H9 (cell line): ENCODE data around the gene DACH1. TPM values are rescaled to one million over a fixed set of nuclear protein-coding genes. Genes with fewer than 3 reads are reported as not detected.
A peak's percentile ranks its signal among the peaks of the same experiment; 100 is the strongest.

Experiments
- DNase-seq: peaks from one replicate; pipeline ENCODE4 v3.0.0-alpha.2; 2017
- H2AFZ ChIP-seq: one replicate; pipeline ENCODE4 v1.6.1; 2013; ENCODE audit warnings: mild to moderate bottlenecking, low read length, control low read depth, moderate library complexity
- H2AK5ac ChIP-seq: 2 replicates; pipeline ENCODE4 v1.6.1; 2013; ENCODE audit warnings: low read length, control low read depth, mixed read lengths; ENCODE audit not compliant: insufficient read length
- H2BK120ac ChIP-seq: one replicate; pipeline ENCODE4 v1.6.1; 2013; ENCODE audit warnings: low read depth, mild to moderate bottlenecking, low read length, control low read depth, inconsistent platforms; ENCODE audit not compliant: poor library complexity, severe bottlenecking
- H2BK12ac ChIP-seq: 2 replicates; pipeline ENCODE4 v1.6.1; 2013; ENCODE audit warnings: low read length, control low read depth, mixed read lengths, low read depth; ENCODE audit not compliant: insufficient read length
- H2BK15ac ChIP-seq: 2 replicates; pipeline ENCODE4 v1.6.1; 2013; ENCODE audit warnings: low read depth, low read length, control low read depth
- H2BK20ac ChIP-seq: one replicate; pipeline ENCODE4 v1.6.1; 2013; ENCODE audit warnings: low read depth, mild to moderate bottlenecking, low read length, control low read depth, inconsistent platforms; ENCODE audit not compliant: poor library complexity, severe bottlenecking
- H2BK5ac ChIP-seq: 2 replicates; pipeline ENCODE4 v1.6.1; 2013; ENCODE audit warnings: low read length, control low read depth, mixed read lengths; ENCODE audit not compliant: insufficient read length
- H3K14ac ChIP-seq: 2 replicates; pipeline ENCODE4 v1.6.1; 2013; ENCODE audit warnings: low read length, control low read depth; ENCODE audit not compliant: insufficient read depth
- H3K18ac ChIP-seq: 2 replicates; pipeline ENCODE4 v1.6.1; 2013; ENCODE audit warnings: low read depth, mild to moderate bottlenecking, mixed read lengths, low read length, control low read depth; ENCODE audit not compliant: insufficient read length
- H3K23ac ChIP-seq: 2 replicates; pipeline ENCODE4 v1.6.1; 2013; ENCODE audit warnings: low read length, control low read depth, mixed read lengths, low read depth; ENCODE audit not compliant: insufficient read length
- H3K23me2 ChIP-seq: 2 replicates; pipeline ENCODE4 v1.6.1; 2013; ENCODE audit warnings: low read depth, mild to moderate bottlenecking, mixed read lengths, low read length, control low read depth; ENCODE audit not compliant: insufficient read length, poor library complexity, severe bottlenecking
- H3K27ac ChIP-seq: 2 replicates; pipeline ENCODE4 v1.5.1; 2013; ENCODE audit warnings: low read length, control low read depth, mixed read lengths, low read depth; ENCODE audit not compliant: insufficient read length
- H3K27me3 ChIP-seq: 2 replicates; pipeline ENCODE4 v1.6.1; 2013; ENCODE audit warnings: low read length, control low read depth, inconsistent platforms; ENCODE audit not compliant: insufficient read depth
- H3K4ac ChIP-seq: 2 replicates; pipeline ENCODE4 v1.6.1; 2013; ENCODE audit warnings: low read depth, mild to moderate bottlenecking, control low read depth, inconsistent platforms, low read length, moderate library complexity
- H3K4me1 ChIP-seq: 2 replicates; pipeline ENCODE4 v1.6.1; 2013; ENCODE audit warnings: low read length, control low read depth, inconsistent platforms; ENCODE audit not compliant: insufficient read depth
- H3K4me2 ChIP-seq: 2 replicates; pipeline ENCODE4 v1.6.1; 2013; ENCODE audit warnings: low read length, control low read depth, mixed read lengths; ENCODE audit not compliant: insufficient read length, insufficient read depth
- H3K56ac ChIP-seq: 2 replicates; pipeline ENCODE4 v1.6.1; 2013; ENCODE audit warnings: low read depth, mild to moderate bottlenecking, mixed read lengths, low read length, control low read depth; ENCODE audit not compliant: insufficient read length
- H3K79me1 ChIP-seq: 2 replicates; pipeline ENCODE4 v1.6.1; 2013; ENCODE audit warnings: low read depth, mild to moderate bottlenecking, moderate library complexity, low read length, control low read depth, inconsistent platforms; ENCODE audit not compliant: insufficient read depth, poor library complexity, severe bottlenecking
- H3K79me2 ChIP-seq: 2 replicates; pipeline ENCODE4 v1.6.1; 2013; ENCODE audit warnings: low read length, control low read depth, inconsistent platforms; ENCODE audit not compliant: insufficient read depth
- H3K9ac ChIP-seq: 2 replicates; pipeline ENCODE4 v1.6.1; 2013; ENCODE audit warnings: low read length, control low read depth, mixed read lengths; ENCODE audit not compliant: insufficient read length; ENCODE audit errors: extremely low read depth
- H3K9me3 ChIP-seq: one replicate; pipeline ENCODE4 v1.6.1; 2013; ENCODE audit warnings: low read depth, low read length, inconsistent platforms; ENCODE audit not compliant: control insufficient read depth
- H3T11ph ChIP-seq: one replicate; pipeline ENCODE4 v1.6.1; 2013; ENCODE audit warnings: mild to moderate bottlenecking, low read length, control low read depth, inconsistent platforms
- H4K20me1 ChIP-seq: one replicate; pipeline ENCODE4 v1.6.1; 2013; ENCODE audit not compliant: control insufficient read depth, insufficient read length, insufficient read depth
- H4K5ac ChIP-seq: 2 replicates; pipeline ENCODE4 v1.6.1; 2013; ENCODE audit warnings: low read depth, mild to moderate bottlenecking, mixed read lengths, low read length, control low read depth; ENCODE audit not compliant: insufficient read length
- H4K8ac ChIP-seq: replicated peaks from 2 replicates; pipeline ENCODE4 v1.6.1; 2013; ENCODE audit warnings: low read length, control low read depth, mixed read lengths, low read depth; ENCODE audit not compliant: insufficient read length
- H4K91ac ChIP-seq: 2 replicates; pipeline ENCODE4 v1.6.1; 2013; ENCODE audit warnings: low read depth, mild to moderate bottlenecking, moderate library complexity, mixed read lengths, low read length, control low read depth; ENCODE audit not compliant: insufficient read length
- H3K27ac Mint-ChIP-seq, 3 experiments: 2 replicates in 2 of 3; 3 replicates in 1 of 3; pipeline ENCODE4 v1.8.0; 2020 to 2021; ENCODE audit warnings: mixed read lengths in 3 of 3, mild to moderate bottlenecking in 1 of 3, moderate library complexity in 1 of 3
- H3K27me3 Mint-ChIP-seq: 2 replicates; pipeline ENCODE4 v1.8.0; 2021; ENCODE audit warnings: low read depth, mild to moderate bottlenecking, moderate library complexity, mixed read lengths
- H3K36me3 Mint-ChIP-seq, 3 experiments: 2 replicates in 2 of 3; 3 replicates in 1 of 3; pipeline ENCODE4 v1.8.0; 2020 to 2021; ENCODE audit warnings: low read depth in 3 of 3, mixed read lengths in 3 of 3; ENCODE audit not compliant: insufficient read depth in 1 of 3
- H3K4me1 Mint-ChIP-seq, 2 experiments: 2 replicates each; pipeline ENCODE4 v1.8.0; 2020; ENCODE audit warnings: mixed read lengths in 2 of 2
- H3K4me3 Mint-ChIP-seq, 2 experiments: 2 replicates in 1 of 2; 3 replicates in 1 of 2; pipeline ENCODE4 v1.8.0; 2020 to 2021; ENCODE audit warnings: mild to moderate bottlenecking in 2 of 2, mixed read lengths in 2 of 2, moderate library complexity in 1 of 2
- H3K9me3 Mint-ChIP-seq, 2 experiments: 2 replicates in 1 of 2; 3 replicates in 1 of 2; pipeline ENCODE4 v1.8.0; 2020; ENCODE audit warnings: mild to moderate bottlenecking in 2 of 2, mixed read lengths in 2 of 2, moderate library complexity in 1 of 2
- WGBS: extraction: QIAGEN DNeasy Blood & Tissue Kit; methylation state at CpG from one replicate; pipeline ENCODE4 v1.1.7; 2013; ENCODE audit warnings: missing lambda C conversion rate, low lambda C conversion rate, mixed read lengths; ENCODE audit not compliant: insufficient read length; ENCODE audit errors: extremely low coverage; 5-methylcytosine and 5-hydroxymethylcytosine counted together
- total RNA-seq: library from RNA; stranded (reverse); gene quantifications from 2 replicates; pipeline ENCODE4 v1.2.1, GENCODE V29; 2021
- TF ChIP-seq, protein P1 (sequence below): fragments of 200-600 bp; sonication (generic); conservative IDR thresholded peaks from 3 replicates; pipeline ENCODE4 v1.8.0; 2021; ENCODE audit warnings: antibody characterized with exemption, mild to moderate bottlenecking

DACH1 gene
- total RNA-seq, 1 experiment from 2014 or later = not detected

DNA sequence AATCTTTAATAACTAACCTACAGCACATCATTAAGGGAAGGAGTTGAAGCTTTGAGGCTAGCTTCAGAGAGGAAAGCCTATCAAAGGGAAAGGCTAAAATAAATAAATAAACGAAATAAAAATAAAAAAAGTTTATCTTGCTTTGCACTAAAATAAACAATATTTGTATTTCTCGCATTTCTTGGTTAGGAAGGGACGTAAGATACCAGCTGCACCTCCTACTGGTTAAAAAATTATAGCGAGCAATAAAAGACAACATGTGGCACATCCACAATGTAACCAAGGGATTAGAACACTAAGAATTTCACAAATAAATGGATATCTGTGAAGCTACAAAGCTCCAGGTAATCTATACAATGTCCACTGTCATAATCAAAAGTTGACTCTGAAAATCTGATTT is 194.5 kb downstream of the DACH1 start:
- no peaks in the 10 kb centered on the region; a peak in 1 of 7 replicates for H3K36me3 Mint-ChIP-seq
- Histone ChIP-seq H4K8ac (no peak overlapping the region), H3K14ac (no peak overlapping the region), H3K27me3 (no peaks in the 10 kb centered on the region), H4K20me1 (no peaks in the 10 kb centered on the region), H2BK20ac (no peak overlapping the region), H2AK5ac (no peak overlapping the region), H3K9ac (no peak overlapping the region), H4K5ac (no peak overlapping the region), H3K4me2 (no peak overlapping the region), H2BK120ac (no peak overlapping the region), H3K23ac (no peak overlapping the region), H2BK15ac (no peak overlapping the region), H3K79me1 (no peaks in the 10 kb centered on the region), H3K23me2 (no peaks in the 10 kb centered on the region), H2BK5ac (no peak overlapping the region), H3K9me3 (no peaks in the 10 kb centered on the region), H4K91ac (no peak overlapping the region), H3K18ac (no peak overlapping the region), H3K4ac (no peak overlapping the region), H3K56ac (no peak overlapping the region), H3T11ph (no peak overlapping the region), H3K79me2 (no peaks in the 10 kb centered on the region), H2AFZ (no peak overlapping the region), H2BK12ac (no peak overlapping the region), H3K4me1 (no peaks in the 10 kb centered on the region), H3K27ac (no peak overlapping the region)
- no peaks in the 10 kb centered on the region for H3K4me1 Mint-ChIP-seq
- H3K27me3 Mint-ChIP-seq = no peaks in the 10 kb centered on the region
- WGBS = no CpG with 5 or more reads among the region's 4 CpGs
- peaks cover 5 to 7% of the 10 kb centered on the region in 2 experiments; a peak in 3 of 5 replicates for H3K9me3 Mint-ChIP-seq
- TF ChIP-seq, protein P1, sequence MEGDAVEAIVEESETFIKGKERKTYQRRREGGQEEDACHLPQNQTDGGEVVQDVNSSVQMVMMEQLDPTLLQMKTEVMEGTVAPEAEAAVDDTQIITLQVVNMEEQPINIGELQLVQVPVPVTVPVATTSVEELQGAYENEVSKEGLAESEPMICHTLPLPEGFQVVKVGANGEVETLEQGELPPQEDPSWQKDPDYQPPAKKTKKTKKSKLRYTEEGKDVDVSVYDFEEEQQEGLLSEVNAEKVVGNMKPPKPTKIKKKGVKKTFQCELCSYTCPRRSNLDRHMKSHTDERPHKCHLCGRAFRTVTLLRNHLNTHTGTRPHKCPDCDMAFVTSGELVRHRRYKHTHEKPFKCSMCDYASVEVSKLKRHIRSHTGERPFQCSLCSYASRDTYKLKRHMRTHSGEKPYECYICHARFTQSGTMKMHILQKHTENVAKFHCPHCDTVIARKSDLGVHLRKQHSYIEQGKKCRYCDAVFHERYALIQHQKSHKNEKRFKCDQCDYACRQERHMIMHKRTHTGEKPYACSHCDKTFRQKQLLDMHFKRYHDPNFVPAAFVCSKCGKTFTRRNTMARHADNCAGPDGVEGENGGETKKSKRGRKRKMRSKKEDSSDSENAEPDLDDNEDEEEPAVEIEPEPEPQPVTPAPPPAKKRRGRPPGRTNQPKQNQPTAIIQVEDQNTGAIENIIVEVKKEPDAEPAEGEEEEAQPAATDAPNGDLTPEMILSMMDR = peak; percentile 49
- no peak overlapping the region for H3K4me3 Mint-ChIP-seq
- DNase-seq = no peak
- H3K27ac Mint-ChIP-seq = no peak overlapping the region
